Progenitor cell of endocrine pancreas (in vitro differentiated cells): ENCODE results near the gene IPO4. TPM values are rescaled to one million over a fixed set of nuclear protein-coding genes. Genes with fewer than 3 reads are reported as not detected.

ENCODE experiments used
- DNase-seq: peaks from one replicate; pipeline ENCODE4 v3.0.0; 2021; ENCODE audit warnings: low spot score; ENCODE audit not compliant: unreplicated experiment
- H3K27ac Mint-ChIP-seq: 2 replicates; pipeline ENCODE4 v1.8.0; 2021; ENCODE audit warnings: mild to moderate bottlenecking, moderate library complexity, mixed read lengths
- H3K27me3 Mint-ChIP-seq: 2 replicates; pipeline ENCODE4 v1.8.0; 2021; ENCODE audit warnings: mixed read lengths
- H3K36me3 Mint-ChIP-seq: 2 replicates; pipeline ENCODE4 v1.8.0; 2022; ENCODE audit warnings: mixed read lengths; ENCODE audit not compliant: insufficient read depth
- H3K4me1 Mint-ChIP-seq: 2 replicates; pipeline ENCODE4 v1.8.0; 2021; ENCODE audit warnings: low read depth, mixed read lengths
- H3K4me3 Mint-ChIP-seq: 2 replicates; pipeline ENCODE4 v1.8.0; 2021; ENCODE audit warnings: low read depth, mild to moderate bottlenecking, moderate library complexity, mixed read lengths
- H3K9me3 Mint-ChIP-seq: 2 replicates; pipeline ENCODE4 v1.8.0; 2021; ENCODE audit warnings: low read depth, mixed read lengths
- total RNA-seq: library from RNA; stranded (reverse); gene quantifications from 2 replicates; pipeline ENCODE4 v1.2.1, GENCODE V29; 2021
- TF ChIP-seq, protein P1 (sequence below): fragments of 200-600 bp; sonication (generic); IDR thresholded peaks from one replicate; pipeline ENCODE4 v1.5.0; 2021; ENCODE audit warnings: antibody characterized with exemption, mild to moderate bottlenecking; ENCODE audit not compliant: unreplicated experiment

IPO4 gene
- total RNA-seq, 1 donor from 2014 or later = 54.9 TPM

DNA sequence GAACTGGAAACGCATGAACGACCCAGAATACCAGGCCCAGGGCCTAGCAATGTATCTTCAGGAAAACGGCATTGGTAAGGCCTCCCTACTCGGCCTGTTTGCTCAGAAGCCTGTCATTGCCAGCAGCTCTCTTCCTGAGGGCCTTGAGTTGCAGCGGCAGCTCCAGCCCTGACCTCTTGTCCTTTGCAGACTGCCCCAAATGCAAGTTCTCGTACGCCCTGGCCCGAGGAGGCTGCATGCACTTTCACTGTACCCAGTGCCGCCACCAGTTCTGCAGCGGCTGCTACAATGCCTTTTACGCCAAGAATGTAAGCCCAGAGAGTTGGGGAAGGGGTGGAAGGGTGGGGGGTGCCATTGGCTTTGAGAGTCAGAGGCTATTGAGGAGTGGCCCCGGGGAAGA lies 31.3 kb downstream of the IPO4 start:
- DNase-seq = no peak
- Mint-ChIP-seq H3K4me1 (peaks cover 14% of the 10 kb centered on the region), H3K36me3 (peaks cover 21% of the 10 kb centered on the region), H3K27ac (no peak overlapping the region), H3K4me3 (no peak overlapping the region), H3K27me3 (no peaks in the 10 kb centered on the region), H3K9me3 (no peaks in the 10 kb centered on the region)
- TF ChIP-seq, protein P1, sequence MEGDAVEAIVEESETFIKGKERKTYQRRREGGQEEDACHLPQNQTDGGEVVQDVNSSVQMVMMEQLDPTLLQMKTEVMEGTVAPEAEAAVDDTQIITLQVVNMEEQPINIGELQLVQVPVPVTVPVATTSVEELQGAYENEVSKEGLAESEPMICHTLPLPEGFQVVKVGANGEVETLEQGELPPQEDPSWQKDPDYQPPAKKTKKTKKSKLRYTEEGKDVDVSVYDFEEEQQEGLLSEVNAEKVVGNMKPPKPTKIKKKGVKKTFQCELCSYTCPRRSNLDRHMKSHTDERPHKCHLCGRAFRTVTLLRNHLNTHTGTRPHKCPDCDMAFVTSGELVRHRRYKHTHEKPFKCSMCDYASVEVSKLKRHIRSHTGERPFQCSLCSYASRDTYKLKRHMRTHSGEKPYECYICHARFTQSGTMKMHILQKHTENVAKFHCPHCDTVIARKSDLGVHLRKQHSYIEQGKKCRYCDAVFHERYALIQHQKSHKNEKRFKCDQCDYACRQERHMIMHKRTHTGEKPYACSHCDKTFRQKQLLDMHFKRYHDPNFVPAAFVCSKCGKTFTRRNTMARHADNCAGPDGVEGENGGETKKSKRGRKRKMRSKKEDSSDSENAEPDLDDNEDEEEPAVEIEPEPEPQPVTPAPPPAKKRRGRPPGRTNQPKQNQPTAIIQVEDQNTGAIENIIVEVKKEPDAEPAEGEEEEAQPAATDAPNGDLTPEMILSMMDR = no peak

DNA sequence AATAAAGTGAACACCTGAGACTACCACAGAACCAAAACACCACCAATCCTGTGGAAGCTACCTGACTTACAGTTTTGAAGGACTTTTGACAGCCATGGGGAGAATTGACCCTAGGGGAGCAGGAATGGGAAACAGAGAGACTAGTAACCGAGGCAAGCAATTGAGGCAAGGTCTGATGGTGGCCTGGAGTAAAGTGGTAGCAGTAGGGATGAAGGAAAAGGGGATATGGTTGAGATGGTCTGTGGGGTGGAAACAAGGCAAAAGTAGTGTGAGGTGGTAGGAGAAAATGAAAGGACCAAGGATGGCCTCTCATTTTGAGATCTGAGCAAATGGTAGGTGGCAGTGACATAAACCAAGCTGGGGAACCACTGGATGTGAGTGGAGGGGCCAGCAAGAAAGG lies 31.8 kb downstream of the IPO4 start:
- H3K9me3 Mint-ChIP-seq = no peaks in the 10 kb centered on the region
- H3K4me3 Mint-ChIP-seq = no peak overlapping the region
- H3K27me3 Mint-ChIP-seq = no peaks in the 10 kb centered on the region
- H3K4me1 Mint-ChIP-seq = peaks cover 10% of the 10 kb centered on the region
- TF ChIP-seq, protein P1 = no peak
- DNase-seq = no peak
- no peak overlapping the region for H3K27ac Mint-ChIP-seq
- peaks cover 22% of the 10 kb centered on the region for H3K36me3 Mint-ChIP-seq

DNA sequence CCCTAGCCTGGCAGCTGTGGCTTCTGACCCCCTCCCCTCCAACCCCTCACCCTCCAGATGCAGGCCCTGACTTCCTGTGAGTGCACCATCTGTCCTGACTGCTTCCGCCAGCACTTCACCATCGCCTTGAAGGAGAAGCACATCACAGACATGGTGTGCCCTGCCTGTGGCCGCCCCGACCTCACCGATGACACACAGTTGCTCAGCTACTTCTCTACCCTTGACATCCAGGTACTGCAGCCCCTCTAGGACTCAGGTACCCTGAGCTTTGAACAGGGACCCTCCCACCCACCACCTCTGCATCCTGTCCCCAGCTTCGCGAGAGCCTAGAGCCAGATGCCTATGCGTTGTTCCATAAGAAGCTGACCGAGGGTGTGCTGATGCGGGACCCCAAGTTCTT lies 33.5 kb downstream of the IPO4 start:
- Mint-ChIP-seq H3K27me3 (no peaks in the 10 kb centered on the region), H3K36me3 (peaks cover 22% of the 10 kb centered on the region), H3K4me3 (no peak overlapping the region), H3K4me1 (no peaks in the 10 kb centered on the region), H3K9me3 (no peaks in the 10 kb centered on the region), H3K27ac (no peak overlapping the region)
- DNase-seq = no peak
- TF ChIP-seq, protein P1 = no peak

DNA sequence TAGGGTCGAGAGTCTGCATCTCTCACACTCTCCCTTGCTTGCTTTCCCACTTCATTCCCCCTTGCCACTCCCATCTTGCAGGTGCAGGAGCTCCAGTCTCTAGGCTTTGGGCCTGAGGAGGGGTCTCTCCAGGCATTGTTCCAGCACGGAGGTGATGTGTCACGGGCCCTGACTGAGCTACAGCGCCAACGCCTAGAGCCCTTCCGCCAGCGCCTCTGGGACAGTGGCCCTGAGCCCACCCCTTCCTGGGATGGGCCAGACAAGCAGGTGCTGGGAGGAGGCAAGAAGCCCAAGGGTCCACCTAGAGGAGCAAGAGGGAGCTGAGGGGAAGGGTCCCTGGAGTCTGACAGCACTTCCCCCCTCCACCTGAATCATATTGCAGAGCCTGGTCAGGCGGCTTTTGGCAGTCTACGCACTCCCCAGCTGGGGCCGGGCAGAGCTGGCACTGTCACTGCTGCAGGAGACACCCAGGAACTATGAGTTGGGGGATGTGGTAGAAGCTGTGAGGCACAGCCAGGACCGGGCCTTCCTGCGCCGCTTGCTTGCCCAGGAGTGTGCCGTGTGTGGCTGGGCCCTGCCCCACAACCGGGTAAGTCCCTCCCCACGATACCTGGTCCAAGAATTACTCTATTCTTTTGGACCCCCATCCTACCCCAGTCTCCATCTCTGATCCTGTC lies 37.1 kb downstream of the IPO4 start:
- DNase-seq = no peak
- Mint-ChIP-seq H3K27ac (no peak overlapping the region), H3K36me3 (peaks cover 15% of the 10 kb centered on the region), H3K4me3 (no peak overlapping the region), H3K4me1 (peaks cover 7% of the 10 kb centered on the region), H3K27me3 (no peaks in the 10 kb centered on the region), H3K9me3 (no peaks in the 10 kb centered on the region)
- TF ChIP-seq, protein P1 = no peak

DNA sequence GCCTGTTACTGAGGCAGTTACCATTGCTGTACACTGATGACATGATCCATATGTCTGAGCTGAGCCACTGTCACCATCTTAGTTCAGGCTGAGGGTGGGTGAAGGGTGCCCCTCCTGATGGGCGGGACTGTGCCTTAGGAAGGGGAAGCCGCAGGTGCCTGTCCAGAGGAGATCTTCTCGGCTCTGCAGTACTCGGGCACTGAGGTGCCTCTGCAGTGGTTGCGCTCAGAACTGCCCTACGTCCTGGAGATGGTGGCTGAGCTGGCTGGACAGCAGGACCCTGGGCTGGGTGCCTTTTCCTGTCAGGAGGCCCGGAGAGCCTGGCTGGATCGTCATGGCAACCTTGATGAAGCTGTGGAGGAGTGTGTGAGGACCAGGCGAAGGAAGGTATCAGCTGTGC lies 37.6 kb downstream of the IPO4 start:
- H3K27me3 Mint-ChIP-seq = no peaks in the 10 kb centered on the region
- H3K4me3 Mint-ChIP-seq = no peak overlapping the region
- no peak overlapping the region for H3K27ac Mint-ChIP-seq
- peaks cover 12% of the 10 kb centered on the region for H3K4me1 Mint-ChIP-seq
- DNase-seq = no peak
- H3K9me3 Mint-ChIP-seq = no peaks in the 10 kb centered on the region
- H3K36me3 Mint-ChIP-seq = peaks cover 15% of the 10 kb centered on the region
- TF ChIP-seq, protein P1 = no peak
